SJCRH30 (cell line): Measurements from ENCODE around the gene PGAM1. TPM values are rescaled to one million over a fixed set of nuclear protein-coding genes. Genes with fewer than 3 reads are reported as not detected.
"Not testable (repeated sequence)": the region's sequence is repeated elsewhere in the genome, so short reads cannot be mapped to it uniquely, and the experiment has no call there.

ENCODE experiments used
- DNase-seq, 2 experiments: peaks; one replicate each; pipeline ENCODE4 v3.0.0-alpha.2; 2015 to 2020
- H3K27ac ChIP-seq: fragments of 250-450 bp; sonication (Bioruptor Pico); 2 replicates; pipeline ENCODE4 v1.5.1; 2020; ENCODE audit warnings: mild to moderate bottlenecking, moderate library complexity
- H3K27me3 ChIP-seq: fragments of 250-450 bp; sonication (Bioruptor Pico); 2 replicates; pipeline ENCODE4 v1.5.1; 2020; ENCODE audit warnings: mild to moderate bottlenecking, moderate library complexity
- H3K36me3 ChIP-seq: fragments of 250-450 bp; sonication (Bioruptor Pico); 2 replicates; pipeline ENCODE4 v1.5.1; 2020; ENCODE audit warnings: mild to moderate bottlenecking, moderate library complexity
- H3K4me1 ChIP-seq: fragments of 250-450 bp; sonication (Bioruptor Pico); 2 replicates; pipeline ENCODE4 v1.5.1; 2020; ENCODE audit warnings: mild to moderate bottlenecking, moderate library complexity
- H3K4me3 ChIP-seq: fragments of 250-450 bp; sonication (Bioruptor Pico); 2 replicates; pipeline ENCODE4 v1.5.1; 2020; ENCODE audit warnings: mild to moderate bottlenecking, moderate library complexity
- H3K9me3 ChIP-seq: fragments of 250-450 bp; sonication (Bioruptor Pico); replicated peaks from 2 replicates; pipeline ENCODE4 v1.5.1; 2020; ENCODE audit warnings: mild to moderate bottlenecking, moderate library complexity
- total RNA-seq: library from RNA; depleted of rRNA; stranded (reverse); fragments of >200 nt; shearing (Covaris generic); gene quantifications from 2 replicates; pipeline ENCODE4 v1.2.3, GENCODE V29; 2014

Gene PGAM1
- total RNA-seq, 1 experiment from 2014 or later: 515 TPM

DNA sequence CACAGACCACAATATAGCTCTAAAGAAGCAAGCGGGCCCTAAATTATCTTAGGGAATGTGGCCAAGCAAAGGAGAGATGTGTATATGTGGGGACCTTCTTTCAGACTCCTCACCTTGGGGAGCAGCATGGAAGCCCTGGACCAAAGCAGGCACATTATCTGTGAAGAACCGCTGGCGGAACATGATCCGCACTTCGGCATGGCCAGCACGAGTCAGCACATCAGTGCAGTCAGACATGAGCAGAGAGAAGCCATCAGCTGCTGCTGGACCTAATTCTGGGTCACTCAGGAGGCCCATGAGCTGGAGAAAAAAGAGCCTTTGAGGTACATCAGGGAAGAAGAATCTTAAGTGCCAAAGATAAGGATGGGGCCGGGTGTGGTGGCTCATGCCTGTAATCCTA lies 33.9 kb downstream of the PGAM1 start:
- Histone ChIP-seq H3K36me3 (peaks cover 79% of the 10 kb centered on the region), H3K4me1 (peaks cover 9% of the 10 kb centered on the region), H3K27ac (no peak overlapping the region), H3K27me3 (no peaks in the 10 kb centered on the region), H3K4me3 (no peak overlapping the region), H3K9me3 (no peaks in the 10 kb centered on the region)
- DNase-seq: no peak

DNA sequence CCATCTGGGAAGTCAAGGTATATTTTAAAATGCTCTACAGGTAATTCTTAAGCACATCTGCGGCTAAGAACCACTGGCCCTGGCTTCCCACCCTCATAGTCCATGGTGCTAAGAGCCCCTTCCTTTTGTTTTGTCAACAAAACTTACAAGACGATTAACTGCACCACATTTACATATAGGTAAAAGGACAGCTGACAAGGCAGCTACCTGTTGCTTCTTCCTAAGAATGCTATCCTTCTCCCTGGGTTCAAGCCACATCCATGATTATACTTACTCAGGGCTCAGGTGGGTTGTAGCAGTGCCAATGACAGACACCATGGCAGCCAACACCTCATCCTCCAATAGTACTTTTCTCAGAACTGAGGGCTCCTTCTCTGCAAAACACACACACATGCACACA lies 36.3 kb downstream of the PGAM1 start:
- peaks cover 76% of the 10 kb centered on the region for H3K36me3 ChIP-seq
- H3K9me3 ChIP-seq: no peaks in the 10 kb centered on the region
- H3K4me1 ChIP-seq: peaks cover 9% of the 10 kb centered on the region
- H3K4me3 ChIP-seq: no peak overlapping the region
- no peaks in the 10 kb centered on the region for H3K27me3 ChIP-seq
- DNase-seq: no peak
- H3K27ac ChIP-seq: no peak overlapping the region

GRCh38 chr10:97463363-97464132 lies 37.6 kb downstream of the PGAM1 start:
- H3K27me3 ChIP-seq: no peaks in the 10 kb centered on the region
- no peak overlapping the region for H3K4me3 ChIP-seq
- H3K36me3 ChIP-seq: peaks cover 75% of the 10 kb centered on the region
- DNase-seq: peak; percentile 52 to 76
- peak overlapping the region; percentile 3; the same call in 1 of the 2 replicates for H3K27ac ChIP-seq
- peaks cover 9% of the 10 kb centered on the region for H3K4me1 ChIP-seq
- H3K9me3 ChIP-seq: no peaks in the 10 kb centered on the region

DNA sequence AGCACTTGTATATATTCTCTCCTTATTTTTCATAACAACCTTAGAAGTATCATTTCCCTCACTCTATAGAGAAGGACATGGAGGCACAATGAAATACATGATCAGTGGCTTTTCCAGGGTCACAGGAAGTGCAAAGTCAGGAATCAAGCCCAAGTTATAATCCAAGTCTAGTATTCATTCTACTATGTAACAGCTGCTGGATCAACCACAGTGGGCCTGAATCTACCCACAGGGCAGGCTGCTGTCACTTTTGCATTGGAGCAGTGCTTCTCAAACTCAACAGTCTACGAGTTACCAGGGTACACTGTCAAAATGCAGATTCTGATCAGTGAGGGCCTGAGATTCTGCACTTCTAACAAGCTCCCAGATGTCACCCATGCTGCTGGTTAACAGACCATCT lies 38.2 kb downstream of the PGAM1 start:
- H3K4me3 ChIP-seq: no peak overlapping the region
- peaks cover 9% of the 10 kb centered on the region for H3K4me1 ChIP-seq
- H3K27me3 ChIP-seq: no peaks in the 10 kb centered on the region
- H3K27ac ChIP-seq: peak overlapping the region; percentile 3; the same call in 1 of the 2 replicates
- H3K9me3 ChIP-seq: no peaks in the 10 kb centered on the region
- DNase-seq: peak; percentile 53 to 74
- H3K36me3 ChIP-seq: peaks cover 74% of the 10 kb centered on the region

DNA sequence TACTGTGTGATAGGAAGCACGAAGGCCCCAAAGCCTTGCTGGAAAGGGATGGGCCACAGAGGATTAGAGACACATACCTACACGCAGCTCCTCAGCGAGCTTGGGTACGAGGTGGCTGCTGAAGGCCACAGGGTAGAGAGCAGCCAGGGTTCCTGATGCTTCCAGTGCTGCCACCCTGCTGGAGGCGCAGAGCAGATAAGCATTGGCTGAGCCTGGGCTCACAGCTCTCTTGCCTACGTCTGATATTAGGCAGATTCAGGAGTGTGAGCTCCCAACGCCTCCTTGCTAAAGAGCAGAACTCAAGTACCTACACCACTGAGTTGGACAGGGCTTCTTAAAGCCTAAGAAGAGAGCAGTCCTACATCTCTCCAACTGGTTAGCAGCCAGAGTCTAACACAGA lies 40.0 kb downstream of the PGAM1 start:
- Histone ChIP-seq H3K9me3 (no peaks in the 10 kb centered on the region), H3K27me3 (no peaks in the 10 kb centered on the region), H3K4me1 (peaks cover 9% of the 10 kb centered on the region), H3K36me3 (peaks cover 79% of the 10 kb centered on the region), H3K4me3 (no peak overlapping the region), H3K27ac (no peak overlapping the region)
- DNase-seq: no peak

DNA sequence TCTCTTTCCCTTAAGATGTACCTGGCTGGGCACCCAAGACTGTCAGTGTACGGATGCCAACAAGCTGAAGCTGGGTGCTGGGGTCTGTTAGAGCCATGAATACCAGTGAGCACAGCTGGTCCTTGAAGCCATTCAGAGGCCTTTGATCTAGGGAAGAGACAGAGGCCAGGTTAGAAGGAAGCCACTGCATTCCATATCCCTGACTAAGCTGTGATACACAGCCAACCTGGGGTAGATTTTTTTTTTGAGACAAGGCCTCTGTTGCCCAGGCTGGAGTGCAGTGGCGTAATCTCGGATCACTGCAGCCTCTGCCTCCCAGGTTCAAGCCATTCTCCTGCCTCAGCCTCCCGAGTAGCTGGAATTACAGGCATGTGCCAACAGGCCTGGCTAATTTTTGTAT lies 40.8 kb downstream of the PGAM1 start:
- DNase-seq: no peak
- Histone ChIP-seq H3K36me3 (peaks cover 77% of the 10 kb centered on the region), H3K27me3 (no peaks in the 10 kb centered on the region), H3K9me3 (no peaks in the 10 kb centered on the region), H3K27ac (no peak overlapping the region), H3K4me3 (no peak overlapping the region), H3K4me1 (peaks cover 9% of the 10 kb centered on the region)

DNA sequence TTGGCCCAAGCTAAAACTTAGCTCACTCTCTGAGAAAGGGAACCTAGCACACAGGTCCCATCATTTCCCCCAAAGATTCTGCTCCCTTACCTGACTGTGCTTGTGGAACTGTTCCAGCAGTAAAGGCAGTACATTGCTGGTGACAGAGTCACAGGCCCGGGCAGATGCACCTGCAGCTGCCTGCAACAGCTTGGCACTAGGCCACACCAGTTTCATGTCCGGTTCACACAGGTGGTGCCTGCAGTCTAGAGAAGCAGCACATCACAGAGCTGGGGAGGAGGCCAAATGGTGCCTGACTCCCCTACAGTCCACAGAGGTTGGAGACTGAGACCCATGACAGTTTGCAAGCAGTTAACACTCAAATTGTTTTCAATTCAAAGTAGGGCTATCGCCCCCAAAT lies 42.2 kb downstream of the PGAM1 start:
- no peak overlapping the region for H3K4me3 ChIP-seq
- peaks cover 64% of the 10 kb centered on the region for H3K36me3 ChIP-seq
- no peaks in the 10 kb centered on the region for H3K9me3 ChIP-seq
- H3K27me3 ChIP-seq: no peaks in the 10 kb centered on the region
- H3K27ac ChIP-seq: no peak overlapping the region
- peaks cover 9% of the 10 kb centered on the region for H3K4me1 ChIP-seq
- DNase-seq: no peak

DNA sequence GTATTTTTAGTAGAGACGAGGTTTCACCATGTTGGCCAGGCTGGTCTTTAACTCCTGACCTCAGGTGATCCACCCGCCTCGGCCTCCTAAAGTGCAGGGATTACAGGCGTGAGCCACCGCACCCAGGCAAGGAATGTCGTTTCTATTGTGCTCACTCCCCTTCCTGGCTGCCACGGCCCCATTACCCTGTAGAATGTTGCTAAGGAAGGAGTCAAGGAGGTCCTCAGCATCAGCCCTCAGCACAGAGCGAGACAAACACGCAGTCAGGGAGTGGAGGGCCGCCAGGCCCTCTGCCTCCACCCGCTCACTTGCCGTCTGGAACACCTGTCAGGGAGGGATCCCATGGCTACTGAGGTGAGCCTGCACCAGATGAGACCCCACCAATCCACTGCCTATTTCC lies 42.8 kb downstream of the PGAM1 start:
- DNase-seq, H3K4me1 ChIP-seq, H3K27ac ChIP-seq, H3K27me3 ChIP-seq, H3K9me3 ChIP-seq, H3K4me3 ChIP-seq: not testable (repeated sequence)
- peaks cover 64% of the 10 kb centered on the region for H3K36me3 ChIP-seq

DNA sequence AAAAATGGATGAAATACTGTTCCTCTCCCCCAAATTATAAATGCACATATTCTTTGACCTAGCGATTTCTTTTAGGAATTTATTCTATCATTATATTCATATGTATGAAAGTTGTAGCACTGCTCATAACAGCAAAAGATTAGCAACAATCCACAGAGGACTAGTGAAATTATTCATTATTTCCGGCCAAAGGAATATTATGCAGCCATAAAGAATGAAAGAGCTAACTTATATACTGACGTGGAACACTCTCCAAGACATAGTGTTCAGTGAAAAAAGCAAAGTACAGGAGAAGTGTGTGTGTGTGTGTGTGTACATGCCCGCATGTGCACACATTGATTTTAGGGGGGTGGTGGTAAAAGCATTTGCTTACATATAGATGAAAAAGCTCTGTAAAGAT lies 48.9 kb downstream of the PGAM1 start:
- H3K4me3 ChIP-seq: no peak overlapping the region
- no peak for DNase-seq

DNA sequence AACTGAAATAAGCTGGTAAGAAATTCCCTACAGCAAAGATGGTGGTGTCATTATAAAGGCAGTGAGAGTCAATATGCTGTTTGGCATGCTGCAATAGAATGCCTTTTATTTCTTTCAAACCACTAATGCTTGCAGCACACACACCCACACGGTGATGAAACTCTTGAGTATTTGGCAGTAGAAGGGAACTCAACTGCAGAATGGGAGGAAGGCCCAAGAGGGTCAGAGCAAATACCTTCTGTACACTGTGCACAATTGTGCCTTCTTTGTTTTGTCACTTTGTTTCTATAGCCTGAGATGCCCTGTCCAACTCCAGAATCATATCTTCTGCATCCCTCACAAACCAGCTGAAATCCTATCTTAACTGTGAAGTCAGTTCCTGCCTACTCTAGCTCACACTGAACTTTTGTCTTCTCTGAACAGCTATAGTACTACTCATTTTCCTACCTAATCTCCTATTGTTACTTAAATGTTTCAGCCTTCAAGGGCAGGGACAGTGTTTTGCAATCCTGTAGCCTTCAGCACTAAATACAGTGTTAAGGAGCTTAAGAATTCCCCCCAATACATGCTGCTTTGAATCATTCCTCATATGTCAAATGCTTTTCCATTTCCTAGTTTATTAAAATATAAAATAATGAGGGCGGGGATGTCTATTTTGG lies 50.1 kb downstream of the PGAM1 start:
- H3K36me3 ChIP-seq: peaks cover 62% of the 10 kb centered on the region
- no peaks in the 10 kb centered on the region for H3K4me1 ChIP-seq
- H3K9me3 ChIP-seq: no peaks in the 10 kb centered on the region
- no peak overlapping the region for H3K4me3 ChIP-seq
- no peak overlapping the region for H3K27ac ChIP-seq
- H3K27me3 ChIP-seq: no peaks in the 10 kb centered on the region
- no peak for DNase-seq

More for the DNA sequence above, 48.9 kb downstream of the PGAM1 start:
- H3K27ac ChIP-seq: no peak overlapping the region
- H3K36me3 ChIP-seq: peaks cover 61% of the 10 kb centered on the region
- H3K27me3 ChIP-seq: no peaks in the 10 kb centered on the region
- no peaks in the 10 kb centered on the region for H3K4me1 ChIP-seq
- H3K9me3 ChIP-seq: no peaks in the 10 kb centered on the region

DNA sequence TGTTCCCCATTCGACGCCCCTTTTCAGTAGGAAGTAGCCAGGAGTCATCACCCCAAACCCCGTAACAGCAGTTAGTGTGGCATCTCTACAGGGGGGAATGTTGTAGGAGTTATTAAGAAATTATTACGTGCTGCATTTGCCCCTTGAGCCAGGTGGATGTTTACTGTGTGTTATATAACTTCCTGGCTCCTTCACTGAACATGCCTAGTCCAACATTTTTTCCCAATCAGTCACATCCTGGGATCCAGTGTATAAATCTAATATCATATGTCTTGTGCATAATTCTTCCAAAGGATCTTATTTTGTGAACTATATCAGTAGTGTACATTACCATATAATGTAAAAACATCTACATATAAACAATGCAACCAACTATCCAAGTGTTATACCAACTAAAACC lies 53.4 kb downstream of the PGAM1 start:
- peaks cover 63% of the 10 kb centered on the region for H3K36me3 ChIP-seq
- H3K9me3 ChIP-seq, DNase-seq: not testable (repeated sequence)

DNA sequence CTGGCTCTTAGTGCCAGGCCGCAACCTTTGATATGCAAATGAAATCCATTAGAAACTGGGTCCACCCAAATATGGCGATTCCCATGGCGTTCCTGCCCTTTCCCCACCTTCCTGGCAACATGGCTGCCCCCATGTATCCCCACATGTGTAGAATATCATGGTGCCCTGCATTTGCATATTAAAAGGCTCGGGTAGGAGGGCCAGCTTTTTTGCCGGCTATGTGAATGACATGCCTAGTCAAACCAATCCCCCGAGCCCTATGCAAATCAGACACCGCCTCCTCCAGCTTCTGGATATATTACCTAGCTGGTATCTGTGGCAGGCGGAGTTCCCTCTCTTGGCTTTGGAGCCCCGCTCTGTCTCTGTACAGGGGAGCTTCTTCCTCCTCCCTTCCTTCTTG lies 53.9 kb downstream of the PGAM1 start:
- H3K4me1 ChIP-seq: no peaks in the 10 kb centered on the region
- peaks cover 61% of the 10 kb centered on the region for H3K36me3 ChIP-seq
- no peaks in the 10 kb centered on the region for H3K27me3 ChIP-seq
- no peak overlapping the region for H3K27ac ChIP-seq
- DNase-seq: peak; percentile 17 to 30
- H3K4me3 ChIP-seq: no peak overlapping the region
- H3K9me3 ChIP-seq: no peaks in the 10 kb centered on the region

More for the DNA sequence above, 53.4 kb downstream of the PGAM1 start:
- H3K4me1 ChIP-seq, H3K27me3 ChIP-seq, H3K27ac ChIP-seq, H3K4me3 ChIP-seq: not testable (repeated sequence)

GRCh38 chr10:97481071-97481470 lies 55.1 kb downstream of the PGAM1 start:
- no peak overlapping the region for H3K4me3 ChIP-seq
- H3K4me1 ChIP-seq: no peaks in the 10 kb centered on the region
- H3K9me3 ChIP-seq: no peaks in the 10 kb centered on the region
- DNase-seq: no peak
- no peaks in the 10 kb centered on the region for H3K27me3 ChIP-seq
- peaks cover 56% of the 10 kb centered on the region for H3K36me3 ChIP-seq
- H3K27ac ChIP-seq: no peak overlapping the region

DNA sequence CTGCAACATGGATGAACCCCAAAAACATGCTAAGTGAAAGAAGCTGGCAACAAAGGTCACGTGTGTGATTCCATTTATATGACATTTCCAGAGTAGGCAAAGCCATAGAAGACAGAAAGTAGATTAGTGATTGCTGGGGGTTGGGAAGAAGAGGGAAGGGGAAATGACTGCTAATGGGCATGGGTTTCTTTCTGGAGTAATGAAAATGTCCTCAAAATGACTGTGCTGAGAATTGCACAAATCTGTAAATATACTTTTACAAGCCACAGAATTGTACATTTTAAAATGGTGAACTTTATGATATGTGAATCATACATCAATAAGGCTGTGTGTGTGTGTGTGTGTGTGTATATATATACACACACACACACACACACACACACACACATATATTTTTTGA lies 56.4 kb downstream of the PGAM1 start:
- Histone ChIP-seq H3K27ac (no peak overlapping the region), H3K27me3 (no peaks in the 10 kb centered on the region), H3K36me3 (peaks cover 46% of the 10 kb centered on the region), H3K9me3 (no peaks in the 10 kb centered on the region), H3K4me1 (no peaks in the 10 kb centered on the region), H3K4me3 (no peak overlapping the region)
- DNase-seq: no peak
